Measurements from ENCODE around the gene BCL2.
"Not testable (repeated sequence)": the region's sequence is repeated elsewhere in the genome, so short reads cannot be mapped to it uniquely, and the experiment has no call there.

BCL2 gene

DNA sequence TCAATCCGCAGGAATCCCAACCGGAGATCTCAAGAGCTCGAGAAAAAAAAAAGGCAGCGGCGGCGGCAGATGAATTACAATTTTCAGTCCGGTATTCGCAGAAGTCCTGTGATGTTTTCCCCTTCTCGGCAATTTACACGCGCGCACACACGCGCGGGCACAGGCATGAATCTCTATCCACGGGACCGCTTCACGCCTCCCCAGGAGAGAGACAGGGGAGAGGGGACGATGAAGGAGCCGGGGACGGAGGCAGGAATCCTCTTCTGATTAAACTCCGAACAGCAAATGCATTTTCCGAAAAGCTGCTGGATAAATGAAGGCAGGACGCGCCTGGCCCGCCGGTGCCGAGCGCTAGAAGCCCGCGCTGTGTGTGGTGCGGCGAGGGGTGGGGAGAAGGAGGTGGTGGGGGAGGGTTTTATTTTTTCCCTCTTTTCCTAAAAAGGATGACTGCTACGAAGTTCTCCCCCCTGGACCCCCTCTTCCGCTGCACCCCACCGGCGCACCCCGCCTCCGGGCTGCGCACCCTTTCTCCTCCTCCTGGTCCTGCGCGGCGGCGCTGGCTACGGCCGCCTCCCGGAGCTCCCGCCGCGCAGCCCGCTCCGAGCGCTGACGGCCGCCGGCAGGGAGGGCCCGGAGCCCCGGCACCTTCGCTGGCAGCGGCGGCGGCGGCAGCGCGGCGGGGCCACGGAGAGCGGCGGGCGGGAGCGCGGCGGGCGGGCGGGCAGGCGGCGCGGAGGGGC lies at the start of gene BCL2:
Gene BCL2, minus strand, starts transcription at position 387 of the 740 bp plus-strand sequence.
- DNase-seq = peak in 1 of 2 donors; percentile 53

- no peak for DNase-seq
These were observed 49.0 kb upstream of the BCL2 start for GRCh38 chr18:63368611-63369010.

DNA sequence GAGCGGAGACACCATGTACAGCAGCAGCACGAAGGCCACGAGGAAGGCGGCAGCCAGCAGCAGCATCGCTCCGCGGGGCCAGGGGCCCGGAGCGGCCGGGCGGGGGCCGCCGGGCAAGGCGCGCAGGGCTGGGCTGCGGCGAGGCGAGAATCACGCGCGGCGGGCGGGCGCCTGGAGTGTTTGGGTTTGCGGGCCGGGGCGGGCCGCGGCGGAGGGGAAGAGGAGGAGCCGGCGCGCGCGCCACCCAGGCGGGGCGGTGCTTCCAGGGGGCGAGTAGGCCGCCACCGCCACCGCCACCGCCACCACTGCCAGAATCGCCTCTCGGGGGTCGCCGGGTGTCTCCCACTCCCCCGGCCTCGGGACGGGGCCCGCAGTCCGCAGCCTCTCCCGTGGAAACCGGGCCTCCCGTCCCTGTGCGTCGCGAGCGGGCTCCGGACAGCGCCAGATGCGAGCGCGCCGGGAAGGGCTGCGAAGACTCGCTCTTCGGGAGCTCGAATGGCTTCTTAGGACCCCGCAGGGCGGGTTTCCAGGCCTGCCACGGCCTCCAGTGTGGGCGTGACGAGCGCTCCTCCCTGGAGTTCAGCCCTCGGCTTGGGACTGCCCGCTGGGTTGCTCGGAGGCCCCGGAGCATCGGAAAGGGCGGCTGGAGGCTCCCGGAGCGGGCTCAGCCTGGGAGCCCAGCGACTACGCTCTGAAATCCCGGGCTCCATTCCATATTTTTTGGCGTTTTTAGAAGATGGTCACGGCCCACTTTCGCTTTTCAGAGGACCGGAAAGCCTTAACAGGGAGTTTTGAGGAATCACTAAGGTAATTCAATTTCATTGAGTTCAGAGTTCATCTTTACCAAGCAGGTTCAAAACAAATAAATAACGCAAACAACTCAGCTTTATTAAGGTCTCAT lies 47.7 kb upstream of the BCL2 start, which contains the start of gene KDSR:
Gene KDSR, minus strand, starts transcription at position 154 of the 901 bp plus-strand sequence. Its CDS starts 88 bp downstream, at position 66.
- peak; percentile 90 to 92 for DNase-seq

GRCh38 chr18:63366213-63367052 lies 46.9 kb upstream of the BCL2 start:
- no peak for DNase-seq

GRCh38 chr18:63365876-63366212 lies 46.3 kb upstream of the BCL2 start:
- DNase-seq = no peak

DNA sequence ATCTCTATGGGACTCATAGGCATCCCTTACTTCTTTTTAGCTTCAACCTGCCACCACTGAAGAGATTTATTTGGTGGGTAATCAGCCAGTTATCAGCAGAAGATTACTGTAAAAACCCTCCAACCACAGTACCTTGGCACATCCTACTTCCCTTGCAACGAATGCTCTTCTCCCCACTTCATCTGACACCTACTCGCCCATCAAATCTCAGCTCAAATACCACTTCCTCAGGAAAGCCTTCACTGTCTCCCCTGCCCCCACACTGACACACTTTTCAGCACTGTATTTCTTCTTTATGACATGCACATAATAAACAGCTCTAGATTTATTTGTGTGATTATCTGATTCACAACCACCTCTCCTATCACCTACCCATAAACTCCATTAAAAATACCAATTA lies 44.4 kb upstream of the BCL2 start:
- DNase-seq = no peak

DNA sequence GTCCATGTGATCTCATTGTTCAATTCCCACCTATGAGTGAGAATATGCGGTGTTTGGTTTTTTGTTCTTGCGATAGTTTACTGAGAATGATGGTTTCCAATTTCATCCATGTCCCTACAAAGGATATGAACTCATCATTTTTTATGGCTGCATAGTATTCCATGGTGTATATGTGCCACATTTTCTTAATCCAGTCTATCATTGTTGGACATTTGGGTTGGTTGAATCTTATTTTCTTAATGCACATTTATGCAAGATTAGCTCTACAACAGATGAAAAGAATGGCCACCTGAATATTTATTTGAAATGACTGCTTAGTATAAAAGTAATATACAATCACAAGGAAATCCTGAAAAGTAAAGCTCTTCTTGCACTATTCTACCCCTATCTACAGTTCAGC lies 43.9 kb upstream of the BCL2 start:
- DNase-seq = not testable (repeated sequence)

DNA sequence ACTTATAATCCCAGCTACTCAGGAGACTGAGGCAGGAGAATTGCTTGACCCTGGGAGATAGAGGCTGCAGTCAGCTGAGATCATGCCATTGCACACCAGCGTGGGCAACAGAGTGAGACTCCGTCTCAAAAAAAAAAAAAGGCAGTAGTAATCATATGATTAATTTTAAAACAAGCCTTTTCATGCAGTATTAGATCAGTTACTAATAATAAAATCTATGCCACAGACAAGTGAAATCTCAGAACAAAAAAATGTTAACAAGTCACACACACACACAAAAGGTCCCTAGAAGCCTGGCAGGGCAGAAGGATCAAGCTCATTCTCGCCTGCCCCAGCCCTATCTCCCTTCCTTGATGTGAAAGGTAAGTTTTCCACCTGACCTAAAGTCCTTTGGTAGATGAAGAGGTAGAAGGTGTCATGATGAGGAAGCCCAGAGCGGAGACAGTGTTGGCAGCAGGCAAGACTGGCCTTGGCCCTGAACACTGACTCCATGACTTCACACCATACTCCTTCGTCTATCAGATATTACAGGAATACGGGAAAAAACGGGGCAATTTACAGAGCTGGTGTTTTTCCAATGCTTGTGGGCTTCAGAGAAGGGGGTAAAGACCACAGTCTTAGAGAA lies 36.8 kb upstream of the BCL2 start:
- DNase-seq = no peak

GRCh38 chr18:63350230-63350629 lies 30.7 kb upstream of the BCL2 start:
- no peak for DNase-seq

- DNase-seq = no peak
These were observed 29.1 kb upstream of the BCL2 start for GRCh38 chr18:63348508-63349136.

- no peak for DNase-seq
These were observed 27.1 kb upstream of the BCL2 start for GRCh38 chr18:63346480-63347183.

- DNase-seq = no peak
These were observed 26.5 kb upstream of the BCL2 start for GRCh38 chr18:63346031-63346430.

DNA sequence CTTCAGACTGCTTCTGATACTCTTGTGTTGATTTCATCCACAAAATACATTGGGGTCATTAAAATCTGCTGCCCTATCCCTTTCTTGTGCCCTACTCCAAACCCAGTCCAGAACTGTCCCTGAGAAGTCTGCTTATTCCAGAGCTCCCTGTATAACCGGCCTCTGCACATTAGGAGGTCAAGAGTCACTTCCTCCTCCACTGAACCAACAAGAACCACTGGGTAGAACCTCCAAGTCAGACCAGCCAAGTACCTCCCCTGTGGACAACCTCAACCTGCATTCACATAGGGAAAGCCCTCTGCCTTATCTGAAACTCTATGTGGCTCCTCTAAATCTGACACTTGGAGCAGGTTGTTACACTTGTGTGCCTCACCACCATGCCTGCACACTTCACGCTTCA lies 25.3 kb upstream of the BCL2 start:
- DNase-seq = no peak

DNA sequence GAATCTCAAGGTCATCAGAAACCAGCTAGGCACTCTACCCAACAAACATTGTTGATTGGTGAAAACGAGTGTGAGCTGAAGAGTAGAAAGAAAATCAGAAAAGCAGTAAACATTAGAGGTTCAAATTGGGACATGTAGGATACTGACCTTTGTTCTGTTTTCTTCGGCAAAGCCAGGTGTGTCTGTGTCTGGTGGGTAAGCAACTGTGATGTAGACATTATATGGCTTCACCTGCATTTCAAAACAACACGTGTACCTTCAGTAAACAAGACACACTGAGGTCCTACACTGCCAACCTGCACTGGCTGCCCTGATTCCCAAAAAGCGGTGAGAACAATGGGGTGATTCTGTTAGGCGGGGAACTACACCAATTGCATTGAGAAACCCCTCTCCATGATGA lies 24.7 kb upstream of the BCL2 start:
- DNase-seq = no peak

GRCh38 chr18:63342206-63342605 lies 22.6 kb upstream of the BCL2 start:
- no peak for DNase-seq

GRCh38 chr18:63339920-63340484 lies 20.4 kb upstream of the BCL2 start:
- peak; percentile 13 to 28 for DNase-seq

- DNase-seq = no peak
These were observed 17.0 kb upstream of the BCL2 start for GRCh38 chr18:63336366-63337099.

- no peak for DNase-seq
These were observed 11.5 kb upstream of the BCL2 start for GRCh38 chr18:63331105-63331504.

DNA sequence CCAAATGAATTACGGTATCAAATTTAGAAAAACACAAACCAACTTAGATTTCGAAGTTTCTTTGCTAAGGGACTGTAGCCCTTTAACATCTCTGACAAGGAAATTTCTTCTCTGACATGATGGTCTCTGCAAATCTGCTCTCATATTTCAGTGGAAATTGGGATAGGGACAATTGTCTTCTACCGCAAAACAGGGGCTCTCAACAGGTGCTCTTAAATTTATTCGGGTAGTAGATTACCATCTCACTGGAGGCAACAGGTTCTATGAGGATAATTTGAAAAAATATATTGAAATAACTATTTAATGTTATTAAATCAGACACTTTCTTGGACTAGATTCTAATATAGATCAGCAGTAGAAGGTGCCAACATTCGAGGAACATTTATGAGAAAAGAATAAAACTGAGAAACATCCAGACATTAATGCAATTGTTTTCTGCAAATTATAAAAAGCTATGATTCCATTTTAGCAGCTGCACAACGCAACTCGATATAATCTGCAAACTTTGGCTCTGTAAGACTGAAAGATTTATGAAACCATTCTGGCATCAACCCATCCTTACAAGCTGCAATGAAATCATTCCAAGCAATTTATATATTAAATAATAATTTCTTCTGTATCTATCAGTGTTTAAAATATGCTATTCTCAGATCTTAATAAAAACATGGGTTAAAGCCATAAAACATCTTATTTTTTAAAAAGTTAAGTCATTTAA lies 10.0 kb upstream of the BCL2 start:
- DNase-seq = no peak

GRCh38 chr18:63326011-63326410 lies 6.4 kb upstream of the BCL2 start:
- DNase-seq = no peak

Data from hippocampal formation (tissue), 2 donors.